CD8-positive, alpha-beta memory T cell (primary cell): ENCODE measurements around the gene SPTB. TPM values are rescaled to one million over a fixed set of nuclear protein-coding genes. Genes with fewer than 3 reads are reported as not detected.

ENCODE experiments used
- CTCF ChIA-PET: fragments of 350-600 bp; sonication (Branson Sonifier 250); formaldehyde crosslinking; loops from one replicate; lab custom pipeline; 2021; ENCODE audit warnings: antibody characterized with exemption; lab: Charles Lee
- POLR2A ChIA-PET: fragments of 350-600 bp; sonication (Branson Sonifier 250); formaldehyde crosslinking; loops from one replicate; lab custom pipeline; 2021; ENCODE audit warnings: antibody characterized with exemption; lab: Charles Lee
- DNase-seq, 5 donors: peaks; one replicate each; pipeline versions ENCODE4 v3.0.0 to v3.0.0-alpha.2; 2020 to 2022; ENCODE audit warnings: mixed read lengths in 1 of 5
- H3K27ac ChIP-seq: one replicate; pipeline ENCODE4 v1.7.0; 2013; ENCODE audit warnings: low read depth, mild to moderate bottlenecking, low read length, moderate library complexity
- H3K27me3 ChIP-seq: 2 replicates; pipeline ENCODE4 v1.7.0; 2013; ENCODE audit warnings: low read length, mild to moderate bottlenecking; ENCODE audit not compliant: insufficient read depth, poor library complexity, severe bottlenecking
- H3K36me3 ChIP-seq: 2 replicates; pipeline ENCODE4 v1.7.0; 2013; ENCODE audit warnings: mild to moderate bottlenecking, low read length, moderate library complexity; ENCODE audit not compliant: insufficient read depth
- H3K4me1 ChIP-seq: 2 replicates; pipeline ENCODE4 v1.7.0; 2013; ENCODE audit warnings: mild to moderate bottlenecking, low read length, moderate library complexity; ENCODE audit not compliant: insufficient read depth
- H3K4me3 ChIP-seq: 2 replicates; pipeline ENCODE4 v1.7.0; 2013; ENCODE audit warnings: mild to moderate bottlenecking, low read length
- H3K9me3 ChIP-seq: 2 replicates; pipeline ENCODE4 v1.7.0; 2013; ENCODE audit warnings: mild to moderate bottlenecking, low read length
- H3K27ac Mint-ChIP-seq, 8 donors: one replicate each; pipeline ENCODE4 v1.8.0; 2020 to 2021; ENCODE audit warnings: mixed read lengths in 8 of 8, mild to moderate bottlenecking in 6 of 8, inconsistent platforms in 3 of 8, moderate library complexity in 3 of 8
- H3K27me3 Mint-ChIP-seq, 2 donors: one replicate each; pipeline ENCODE4 v1.8.0; 2020 to 2021; ENCODE audit warnings: mixed read lengths in 2 of 2, mild to moderate bottlenecking in 1 of 2, moderate library complexity in 1 of 2
- H3K36me3 Mint-ChIP-seq, 3 donors: one replicate each; pipeline ENCODE4 v1.8.0; 2020 to 2021; ENCODE audit warnings: mixed read lengths in 3 of 3, inconsistent platforms in 1 of 3, mild to moderate bottlenecking in 1 of 3
- H3K4me1 Mint-ChIP-seq, 3 donors: one replicate each; pipeline ENCODE4 v1.8.0; 2020 to 2021; ENCODE audit warnings: mixed read lengths in 3 of 3, inconsistent platforms in 1 of 3, mild to moderate bottlenecking in 1 of 3
- H3K4me3 Mint-ChIP-seq, 7 donors: one replicate each; pipeline ENCODE4 v1.8.0; 2020 to 2021; ENCODE audit warnings: mixed read lengths in 7 of 7, mild to moderate bottlenecking in 6 of 7, moderate library complexity in 4 of 7, inconsistent platforms in 2 of 7
- H3K9me3 Mint-ChIP-seq, 5 donors: one replicate each; pipeline ENCODE4 v1.8.0; 2020 to 2022; ENCODE audit warnings: mixed read lengths in 5 of 5, mild to moderate bottlenecking in 3 of 5, moderate library complexity in 2 of 5, inconsistent platforms in 1 of 5
- polyA plus RNA-seq: library from polyadenylated mRNA; unstranded; fragments of 300-500 nt; fragmentation: Illumina TruSeq; gene quantifications from one replicate; pipeline ENCODE4 v1.2.3, GENCODE V29; 2021
- total RNA-seq, 2 experiments: library from RNA; stranded (reverse); gene quantifications; one replicate each; pipeline ENCODE4 v1.2.3, GENCODE V29; 2021

The SPTB gene
- total and polyA plus RNA-seq, 3 experiments from 2014 or later: 0.09 to 0.18 (median 0.15) TPM

GRCh38 chr14:64772397-64772950, 107.2 kb downstream of the SPTB start:
- H3K27ac Mint-ChIP-seq: no peak overlapping the region
- Histone ChIP-seq H3K27me3 (no peaks in the 10 kb centered on the region), H3K4me1 (peaks cover 14% of the 10 kb centered on the region), H3K36me3 (no peaks in the 10 kb centered on the region), H3K4me3 (no peak overlapping the region), H3K9me3 (no peaks in the 10 kb centered on the region), H3K27ac (no peak overlapping the region)
- H3K4me3 Mint-ChIP-seq: no peak overlapping the region
- ChIA-PET POLR2A (no interaction called here), CTCF (interaction anchor here (1.0 to 2.6 kb wide), 4 partner anchors 11 to 99 kb away, joined by 3 to 11 read pairs (median 6); no protein-coding TSS in a partner anchor)
- no peaks in the 10 kb centered on the region for H3K36me3 Mint-ChIP-seq
- peaks cover 0 to 6% of the 10 kb centered on the region in 2 donors for H3K27me3 Mint-ChIP-seq
- peak in 1 of 5 donors; percentile 36 for DNase-seq
- peaks cover 5 to 9% (median 5%) of the 10 kb centered on the region in 3 donors for H3K4me1 Mint-ChIP-seq
- H3K9me3 Mint-ChIP-seq: no peaks in the 10 kb centered on the region

GRCh38 chr14:64771161-64771560, 108.5 kb downstream of the SPTB start:
- Histone ChIP-seq H3K4me3 (no peak overlapping the region), H3K4me1 (peaks cover 14% of the 10 kb centered on the region), H3K27ac (no peak overlapping the region), H3K27me3 (no peaks in the 10 kb centered on the region), H3K9me3 (no peaks in the 10 kb centered on the region), H3K36me3 (no peaks in the 10 kb centered on the region)
- ChIA-PET CTCF (interaction anchor here (1.7 to 2.6 kb wide), 2 partner anchors 10 to 52 kb away, joined by 7 to 11 read pairs; no protein-coding TSS in a partner anchor), POLR2A (no interaction called here)
- Mint-ChIP-seq H3K36me3 (no peaks in the 10 kb centered on the region), H3K27ac (peak overlapping the region in 2 of 8 donors; percentile 2 to 40), H3K9me3 (no peaks in the 10 kb centered on the region), H3K27me3 (peaks cover 0 to 5% of the 10 kb centered on the region in 2 donors), H3K4me3 (peak overlapping the region in 1 of 7 donors; percentile 14), H3K4me1 (peaks cover 5 to 9% (median 5%) of the 10 kb centered on the region in 3 donors)
- peak in 1 of 5 donors; percentile 6 for DNase-seq

GRCh38 chr14:64770751-64771150, 109.0 kb downstream of the SPTB start:
- no peaks in the 10 kb centered on the region for H3K36me3 ChIP-seq
- H3K4me1 ChIP-seq: peaks cover 14% of the 10 kb centered on the region
- H3K4me1 Mint-ChIP-seq: peaks cover 5 to 9% (median 5%) of the 10 kb centered on the region in 3 donors
- H3K36me3 Mint-ChIP-seq: no peaks in the 10 kb centered on the region
- no peak overlapping the region for H3K4me3 Mint-ChIP-seq
- H3K9me3 ChIP-seq: no peaks in the 10 kb centered on the region
- H3K9me3 Mint-ChIP-seq: no peaks in the 10 kb centered on the region
- ChIA-PET CTCF (no interaction called here), POLR2A (no interaction called here)
- H3K27me3 ChIP-seq: no peaks in the 10 kb centered on the region
- no peak overlapping the region for H3K4me3 ChIP-seq
- no peak overlapping the region for H3K27ac ChIP-seq
- H3K27me3 Mint-ChIP-seq: peaks cover 0 to 1% of the 10 kb centered on the region in 2 donors
- DNase-seq: no peak
- no peak overlapping the region for H3K27ac Mint-ChIP-seq

- H3K27ac Mint-ChIP-seq: peak overlapping the region in 1 of 8 donors; percentile 2
- peak in 1 of 5 donors; percentile 27 for DNase-seq
- Histone ChIP-seq H3K36me3 (no peaks in the 10 kb centered on the region), H3K4me1 (peaks cover 18% of the 10 kb centered on the region), H3K27ac (no peak overlapping the region), H3K4me3 (no peak overlapping the region), H3K9me3 (no peaks in the 10 kb centered on the region), H3K27me3 (no peaks in the 10 kb centered on the region)
- POLR2A ChIA-PET: no interaction called here
- no peak overlapping the region for H3K4me3 Mint-ChIP-seq
- H3K4me1 Mint-ChIP-seq: peaks cover 10 to 14% (median 10%) of the 10 kb centered on the region in 3 donors
- H3K36me3 Mint-ChIP-seq: no peaks in the 10 kb centered on the region
- H3K27me3 Mint-ChIP-seq: no peaks in the 10 kb centered on the region
- H3K9me3 Mint-ChIP-seq: no peaks in the 10 kb centered on the region
- CTCF ChIA-PET: interaction anchor here (6.6 kb wide), 1 partner anchor 98 kb away, joined by 72 read pairs; no protein-coding TSS in a partner anchor
Measured at GRCh38 chr14:64769096-64770020, 110.3 kb downstream of the SPTB start.

GRCh38 chr14:64768401-64769095, 111.2 kb downstream of the SPTB start:
- DNase-seq: peak in 1 of 5 donors; percentile 19
- Mint-ChIP-seq H3K27ac (peak overlapping the region in 1 of 8 donors; percentile 23), H3K27me3 (no peaks in the 10 kb centered on the region), H3K4me1 (peaks cover 17 to 21% (median 18%) of the 10 kb centered on the region in 3 donors), H3K9me3 (no peaks in the 10 kb centered on the region), H3K36me3 (no peaks in the 10 kb centered on the region), H3K4me3 (no peak overlapping the region)
- ChIA-PET POLR2A (no interaction called here), CTCF (interaction anchor here (6.6 kb wide), 1 partner anchor 97 kb away, joined by 72 read pairs; no protein-coding TSS in a partner anchor)
- H3K9me3 ChIP-seq: no peaks in the 10 kb centered on the region
- no peak overlapping the region for H3K27ac ChIP-seq
- no peaks in the 10 kb centered on the region for H3K36me3 ChIP-seq
- H3K4me3 ChIP-seq: no peak overlapping the region
- no peaks in the 10 kb centered on the region for H3K27me3 ChIP-seq
- peaks cover 21% of the 10 kb centered on the region for H3K4me1 ChIP-seq

GRCh38 chr14:64767215-64767964, 112.3 kb downstream of the SPTB start:
- Mint-ChIP-seq H3K4me1 (peaks cover 23 to 32% (median 29%) of the 10 kb centered on the region in 3 donors), H3K4me3 (peak overlapping the region in 1 of 7 donors; percentile 54), H3K27me3 (peaks cover 0 to 1% of the 10 kb centered on the region in 2 donors), H3K36me3 (no peaks in the 10 kb centered on the region), H3K27ac (peak overlapping the region in 1 of 8 donors; percentile 88), H3K9me3 (no peaks in the 10 kb centered on the region)
- H3K9me3 ChIP-seq: no peaks in the 10 kb centered on the region
- no peaks in the 10 kb centered on the region for H3K27me3 ChIP-seq
- ChIA-PET POLR2A (no interaction called here), CTCF (interaction anchor here (6.6 kb wide), 1 partner anchor 96 kb away, joined by 72 read pairs; no protein-coding TSS in a partner anchor)
- no peak overlapping the region for H3K4me3 ChIP-seq
- H3K27ac ChIP-seq: no peak overlapping the region
- H3K4me1 ChIP-seq: peaks cover 26% of the 10 kb centered on the region
- DNase-seq: peak in 1 of 5 donors; percentile 23
- H3K36me3 ChIP-seq: no peaks in the 10 kb centered on the region

- Histone ChIP-seq H3K27ac (no peak overlapping the region), H3K9me3 (no peaks in the 10 kb centered on the region), H3K36me3 (no peaks in the 10 kb centered on the region), H3K4me3 (no peak overlapping the region), H3K27me3 (no peaks in the 10 kb centered on the region), H3K4me1 (peaks cover 30% of the 10 kb centered on the region)
- Mint-ChIP-seq H3K9me3 (no peaks in the 10 kb centered on the region), H3K4me1 (peaks cover 30 to 40% (median 37%) of the 10 kb centered on the region in 3 donors), H3K4me3 (no peak overlapping the region), H3K36me3 (no peaks in the 10 kb centered on the region), H3K27me3 (peaks cover 0 to 1% of the 10 kb centered on the region in 2 donors), H3K27ac (no peak overlapping the region)
- ChIA-PET CTCF (interaction anchor here (6.6 kb wide), 1 partner anchor 95 kb away, joined by 72 read pairs; no protein-coding TSS in a partner anchor), POLR2A (no interaction called here)
- DNase-seq: peak in 1 of 5 donors; percentile 38
Measured at GRCh38 chr14:64766430-64767151, 113.1 kb downstream of the SPTB start.
